H9 (cell line): ENCODE data around the gene MED15. TPM values are rescaled to one million over a fixed set of nuclear protein-coding genes. Genes with fewer than 3 reads are reported as not detected.

Source experiments
- DNase-seq: peaks from one replicate; pipeline ENCODE4 v3.0.0-alpha.2; 2017
- H2AFZ ChIP-seq: one replicate; pipeline ENCODE4 v1.6.1; 2013; ENCODE audit warnings: mild to moderate bottlenecking, low read length, control low read depth, moderate library complexity
- H2AK5ac ChIP-seq: 2 replicates; pipeline ENCODE4 v1.6.1; 2013; ENCODE audit warnings: low read length, control low read depth, mixed read lengths; ENCODE audit not compliant: insufficient read length
- H2BK120ac ChIP-seq: one replicate; pipeline ENCODE4 v1.6.1; 2013; ENCODE audit warnings: low read depth, mild to moderate bottlenecking, low read length, control low read depth, inconsistent platforms; ENCODE audit not compliant: poor library complexity, severe bottlenecking
- H2BK12ac ChIP-seq: 2 replicates; pipeline ENCODE4 v1.6.1; 2013; ENCODE audit warnings: low read length, control low read depth, mixed read lengths, low read depth; ENCODE audit not compliant: insufficient read length
- H2BK15ac ChIP-seq: 2 replicates; pipeline ENCODE4 v1.6.1; 2013; ENCODE audit warnings: low read depth, low read length, control low read depth
- H2BK20ac ChIP-seq: one replicate; pipeline ENCODE4 v1.6.1; 2013; ENCODE audit warnings: low read depth, mild to moderate bottlenecking, low read length, control low read depth, inconsistent platforms; ENCODE audit not compliant: poor library complexity, severe bottlenecking
- H2BK5ac ChIP-seq: 2 replicates; pipeline ENCODE4 v1.6.1; 2013; ENCODE audit warnings: low read length, control low read depth, mixed read lengths; ENCODE audit not compliant: insufficient read length
- H3K14ac ChIP-seq: 2 replicates; pipeline ENCODE4 v1.6.1; 2013; ENCODE audit warnings: low read length, control low read depth; ENCODE audit not compliant: insufficient read depth
- H3K18ac ChIP-seq: 2 replicates; pipeline ENCODE4 v1.6.1; 2013; ENCODE audit warnings: low read depth, mild to moderate bottlenecking, mixed read lengths, low read length, control low read depth; ENCODE audit not compliant: insufficient read length
- H3K23ac ChIP-seq: 2 replicates; pipeline ENCODE4 v1.6.1; 2013; ENCODE audit warnings: low read length, control low read depth, mixed read lengths, low read depth; ENCODE audit not compliant: insufficient read length
- H3K23me2 ChIP-seq: 2 replicates; pipeline ENCODE4 v1.6.1; 2013; ENCODE audit warnings: low read depth, mild to moderate bottlenecking, mixed read lengths, low read length, control low read depth; ENCODE audit not compliant: insufficient read length, poor library complexity, severe bottlenecking
- H3K27ac ChIP-seq: 2 replicates; pipeline ENCODE4 v1.5.1; 2013; ENCODE audit warnings: low read length, control low read depth, mixed read lengths, low read depth; ENCODE audit not compliant: insufficient read length
- H3K27me3 ChIP-seq: 2 replicates; pipeline ENCODE4 v1.6.1; 2013; ENCODE audit warnings: low read length, control low read depth, inconsistent platforms; ENCODE audit not compliant: insufficient read depth
- H3K4ac ChIP-seq: 2 replicates; pipeline ENCODE4 v1.6.1; 2013; ENCODE audit warnings: low read depth, mild to moderate bottlenecking, control low read depth, inconsistent platforms, low read length, moderate library complexity
- H3K4me1 ChIP-seq: 2 replicates; pipeline ENCODE4 v1.6.1; 2013; ENCODE audit warnings: low read length, control low read depth, inconsistent platforms; ENCODE audit not compliant: insufficient read depth
- H3K4me2 ChIP-seq: 2 replicates; pipeline ENCODE4 v1.6.1; 2013; ENCODE audit warnings: low read length, control low read depth, mixed read lengths; ENCODE audit not compliant: insufficient read length, insufficient read depth
- H3K56ac ChIP-seq: 2 replicates; pipeline ENCODE4 v1.6.1; 2013; ENCODE audit warnings: low read depth, mild to moderate bottlenecking, mixed read lengths, low read length, control low read depth; ENCODE audit not compliant: insufficient read length
- H3K79me1 ChIP-seq: 2 replicates; pipeline ENCODE4 v1.6.1; 2013; ENCODE audit warnings: low read depth, mild to moderate bottlenecking, moderate library complexity, low read length, control low read depth, inconsistent platforms; ENCODE audit not compliant: insufficient read depth, poor library complexity, severe bottlenecking
- H3K79me2 ChIP-seq: 2 replicates; pipeline ENCODE4 v1.6.1; 2013; ENCODE audit warnings: low read length, control low read depth, inconsistent platforms; ENCODE audit not compliant: insufficient read depth
- H3K9ac ChIP-seq: 2 replicates; pipeline ENCODE4 v1.6.1; 2013; ENCODE audit warnings: low read length, control low read depth, mixed read lengths; ENCODE audit not compliant: insufficient read length; ENCODE audit errors: extremely low read depth
- H3K9me3 ChIP-seq: one replicate; pipeline ENCODE4 v1.6.1; 2013; ENCODE audit warnings: low read depth, low read length, inconsistent platforms; ENCODE audit not compliant: control insufficient read depth
- H3T11ph ChIP-seq: one replicate; pipeline ENCODE4 v1.6.1; 2013; ENCODE audit warnings: mild to moderate bottlenecking, low read length, control low read depth, inconsistent platforms
- H4K20me1 ChIP-seq: one replicate; pipeline ENCODE4 v1.6.1; 2013; ENCODE audit not compliant: control insufficient read depth, insufficient read length, insufficient read depth
- H4K5ac ChIP-seq: 2 replicates; pipeline ENCODE4 v1.6.1; 2013; ENCODE audit warnings: low read depth, mild to moderate bottlenecking, mixed read lengths, low read length, control low read depth; ENCODE audit not compliant: insufficient read length
- H4K8ac ChIP-seq: replicated peaks from 2 replicates; pipeline ENCODE4 v1.6.1; 2013; ENCODE audit warnings: low read length, control low read depth, mixed read lengths, low read depth; ENCODE audit not compliant: insufficient read length
- H4K91ac ChIP-seq: 2 replicates; pipeline ENCODE4 v1.6.1; 2013; ENCODE audit warnings: low read depth, mild to moderate bottlenecking, moderate library complexity, mixed read lengths, low read length, control low read depth; ENCODE audit not compliant: insufficient read length
- H3K27ac Mint-ChIP-seq, 3 experiments: 2 replicates in 2 of 3; 3 replicates in 1 of 3; pipeline ENCODE4 v1.8.0; 2020 to 2021; ENCODE audit warnings: mixed read lengths in 3 of 3, mild to moderate bottlenecking in 1 of 3, moderate library complexity in 1 of 3
- H3K27me3 Mint-ChIP-seq: 2 replicates; pipeline ENCODE4 v1.8.0; 2021; ENCODE audit warnings: low read depth, mild to moderate bottlenecking, moderate library complexity, mixed read lengths
- H3K36me3 Mint-ChIP-seq, 3 experiments: 2 replicates in 2 of 3; 3 replicates in 1 of 3; pipeline ENCODE4 v1.8.0; 2020 to 2021; ENCODE audit warnings: low read depth in 3 of 3, mixed read lengths in 3 of 3; ENCODE audit not compliant: insufficient read depth in 1 of 3
- H3K4me1 Mint-ChIP-seq, 2 experiments: 2 replicates each; pipeline ENCODE4 v1.8.0; 2020; ENCODE audit warnings: mixed read lengths in 2 of 2
- H3K4me3 Mint-ChIP-seq, 2 experiments: 2 replicates in 1 of 2; 3 replicates in 1 of 2; pipeline ENCODE4 v1.8.0; 2020 to 2021; ENCODE audit warnings: mild to moderate bottlenecking in 2 of 2, mixed read lengths in 2 of 2, moderate library complexity in 1 of 2
- H3K9me3 Mint-ChIP-seq, 2 experiments: 2 replicates in 1 of 2; 3 replicates in 1 of 2; pipeline ENCODE4 v1.8.0; 2020; ENCODE audit warnings: mild to moderate bottlenecking in 2 of 2, mixed read lengths in 2 of 2, moderate library complexity in 1 of 2
- WGBS: extraction: QIAGEN DNeasy Blood & Tissue Kit; methylation state at CpG from one replicate; pipeline ENCODE4 v1.1.7; 2013; ENCODE audit warnings: missing lambda C conversion rate, low lambda C conversion rate, mixed read lengths; ENCODE audit not compliant: insufficient read length; ENCODE audit errors: extremely low coverage; 5-methylcytosine and 5-hydroxymethylcytosine counted together
- total RNA-seq: library from RNA; stranded (reverse); gene quantifications from 2 replicates; pipeline ENCODE4 v1.2.1, GENCODE V29; 2021
- TF ChIP-seq, protein P1 (sequence below): fragments of 200-600 bp; sonication (generic); conservative IDR thresholded peaks from 3 replicates; pipeline ENCODE4 v1.8.0; 2021; ENCODE audit warnings: antibody characterized with exemption, mild to moderate bottlenecking

MED15 gene
- total RNA-seq, 1 experiment from 2014 or later: 47.4 TPM

DNA sequence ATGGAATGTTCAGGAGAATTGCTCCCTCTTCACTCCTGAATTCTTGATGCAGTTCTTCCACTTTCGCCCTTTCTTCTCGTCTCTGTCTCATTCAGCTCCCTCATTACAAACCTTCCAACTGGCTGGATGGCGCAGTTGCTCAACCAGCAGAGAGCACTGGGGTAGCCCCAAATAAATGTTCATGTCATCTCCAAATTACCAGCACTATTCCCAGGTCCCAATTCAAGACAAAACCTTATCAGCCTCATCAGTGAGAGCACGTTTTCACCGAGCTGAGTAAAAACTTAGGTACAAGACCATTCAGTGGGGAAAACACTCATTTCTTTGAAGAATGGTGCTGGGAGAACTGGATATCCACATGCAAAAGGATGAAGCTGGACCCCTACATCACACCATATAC is 120.0 kb downstream of the MED15 start:
- no peak for DNase-seq
- Histone ChIP-seq H3K4ac (no peak overlapping the region), H2BK120ac (no peak overlapping the region), H2AK5ac (no peak overlapping the region), H3K56ac (no peak overlapping the region), H3K23me2 (no peaks in the 10 kb centered on the region), H3K4me1 (no peaks in the 10 kb centered on the region), H3K79me1 (no peaks in the 10 kb centered on the region), H4K5ac (no peak overlapping the region), H2BK15ac (no peak overlapping the region), H4K8ac (no peak overlapping the region), H3K18ac (no peak overlapping the region), H2BK5ac (no peak overlapping the region), H4K20me1 (no peaks in the 10 kb centered on the region), H2BK12ac (no peak overlapping the region), H2BK20ac (no peak overlapping the region), H3K9ac (no peak overlapping the region), H3K79me2 (no peaks in the 10 kb centered on the region), H3K27me3 (no peaks in the 10 kb centered on the region), H3K23ac (no peak overlapping the region), H4K91ac (no peak overlapping the region), H3K14ac (no peak overlapping the region), H2AFZ (no peak overlapping the region), H3K4me2 (no peak overlapping the region), H3K9me3 (no peaks in the 10 kb centered on the region), H3K27ac (no peak overlapping the region), H3T11ph (no peak overlapping the region)
- Mint-ChIP-seq H3K4me3 (no peak overlapping the region), H3K27ac (no peak overlapping the region), H3K36me3 (no peaks in the 10 kb centered on the region), H3K4me1 (peaks cover 0 to under 1% of the 10 kb centered on the region in 2 experiments; a peak in 2 of 4 replicates), H3K27me3 (peaks cover 10% of the 10 kb centered on the region), H3K9me3 (no peaks in the 10 kb centered on the region)
- TF ChIP-seq, protein P1, sequence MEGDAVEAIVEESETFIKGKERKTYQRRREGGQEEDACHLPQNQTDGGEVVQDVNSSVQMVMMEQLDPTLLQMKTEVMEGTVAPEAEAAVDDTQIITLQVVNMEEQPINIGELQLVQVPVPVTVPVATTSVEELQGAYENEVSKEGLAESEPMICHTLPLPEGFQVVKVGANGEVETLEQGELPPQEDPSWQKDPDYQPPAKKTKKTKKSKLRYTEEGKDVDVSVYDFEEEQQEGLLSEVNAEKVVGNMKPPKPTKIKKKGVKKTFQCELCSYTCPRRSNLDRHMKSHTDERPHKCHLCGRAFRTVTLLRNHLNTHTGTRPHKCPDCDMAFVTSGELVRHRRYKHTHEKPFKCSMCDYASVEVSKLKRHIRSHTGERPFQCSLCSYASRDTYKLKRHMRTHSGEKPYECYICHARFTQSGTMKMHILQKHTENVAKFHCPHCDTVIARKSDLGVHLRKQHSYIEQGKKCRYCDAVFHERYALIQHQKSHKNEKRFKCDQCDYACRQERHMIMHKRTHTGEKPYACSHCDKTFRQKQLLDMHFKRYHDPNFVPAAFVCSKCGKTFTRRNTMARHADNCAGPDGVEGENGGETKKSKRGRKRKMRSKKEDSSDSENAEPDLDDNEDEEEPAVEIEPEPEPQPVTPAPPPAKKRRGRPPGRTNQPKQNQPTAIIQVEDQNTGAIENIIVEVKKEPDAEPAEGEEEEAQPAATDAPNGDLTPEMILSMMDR: no peak
- WGBS: no CpG with 5 or more reads among the region's 5 CpGs
